ENCODE measurements around the gene ESF1.

The ESF1 gene

GRCh38 chr20:13701486-13701885 lies 83.2 kb downstream of the ESF1 start:
- H3K9me3 ChIP-seq (ENCODE audit: control insufficient read depth, low read length): no peaks in the 10 kb centered on the region
- no peak for DNase-seq

GRCh38 chr20:13700761-13701160 lies 84.0 kb downstream of the ESF1 start:
- H3K27me3 ChIP-seq (ENCODE audit: control insufficient read depth in 1 of 2, insufficient read depth in 1 of 2, low read length in 2 of 2): peaks cover 0 to 4% of the 10 kb centered on the region in 2 experiments
- H2BK120ac ChIP-seq (ENCODE audit: low read depth, low read length): no peak overlapping the region
- H3K4me3 ChIP-seq (ENCODE audit: insufficient read depth in 1 of 2, low read depth in 1 of 2, low read length in 2 of 2): no peak overlapping the region
- H3K27ac ChIP-seq (ENCODE audit: low read length, poor library complexity, severe bottlenecking): no peak overlapping the region
- H2BK5ac ChIP-seq (ENCODE audit: low read depth, low read length, poor library complexity, severe bottlenecking): no peak overlapping the region
- no peak overlapping the region for H3K14ac ChIP-seq (ENCODE audit: low read length in 2 of 2)
- no peak overlapping the region for H2BK15ac ChIP-seq (ENCODE audit: low read depth, poor library complexity, severe bottlenecking)
- no peak overlapping the region for H4K91ac ChIP-seq (ENCODE audit: low read length)
- no peak overlapping the region for H3K9ac ChIP-seq (ENCODE audit: low read length)
- no peaks in the 10 kb centered on the region for H3K36me3 ChIP-seq (ENCODE audit: control insufficient read depth in 1 of 2, insufficient read depth in 2 of 2, low read depth in 1 of 2, low read length in 2 of 2)
- H3K4ac ChIP-seq (ENCODE audit: low read depth in 1 of 2, low read length in 2 of 2): no peak overlapping the region
- H2BK12ac ChIP-seq (ENCODE audit: low read length in 2 of 2): no peak overlapping the region
- no peaks in the 10 kb centered on the region for H3K4me1 ChIP-seq (ENCODE audit: control insufficient read depth, insufficient read depth, low read depth, low read length)
- no peak overlapping the region for H2AK5ac ChIP-seq (ENCODE audit: low read length, severe bottlenecking)
- H3K79me1 ChIP-seq (replicated peaks; ENCODE audit: low read length, poor library complexity, severe bottlenecking): no peaks in the 10 kb centered on the region
- no peak overlapping the region for H3K18ac ChIP-seq (ENCODE audit: low read depth in 1 of 2, low read length in 2 of 2)
- H3K23ac ChIP-seq (ENCODE audit: low read length in 2 of 2): no peak overlapping the region
- H3K4me2 ChIP-seq (ENCODE audit: low read length, poor library complexity, severe bottlenecking): no peak overlapping the region
- H2AFZ ChIP-seq (ENCODE audit: low read depth, low read length): no peak overlapping the region
- H4K8ac ChIP-seq (ENCODE audit: low read length): no peak overlapping the region
- DNase-seq: no peak
- no peaks in the 10 kb centered on the region for H3K9me3 ChIP-seq (ENCODE audit: control insufficient read depth, low read length)

More at GRCh38 chr20:13701486-13701885, 83.2 kb downstream of the ESF1 start:
- no peak overlapping the region for H3K4ac ChIP-seq (ENCODE audit: low read depth in 1 of 2, low read length in 2 of 2)
- no peak overlapping the region for H2AFZ ChIP-seq (ENCODE audit: low read depth, low read length)
- no peak overlapping the region for H2BK120ac ChIP-seq (ENCODE audit: low read depth, low read length)
- no peak overlapping the region for H2BK5ac ChIP-seq (ENCODE audit: low read depth, low read length, poor library complexity, severe bottlenecking)
- no peak overlapping the region for H3K23ac ChIP-seq (ENCODE audit: low read length in 2 of 2)
- H3K14ac ChIP-seq (ENCODE audit: low read length in 2 of 2): no peak overlapping the region
- no peak overlapping the region for H2BK15ac ChIP-seq (ENCODE audit: low read depth, poor library complexity, severe bottlenecking)
- H3K4me3 ChIP-seq (ENCODE audit: insufficient read depth in 1 of 2, low read depth in 1 of 2, low read length in 2 of 2): no peak overlapping the region
- H3K9ac ChIP-seq (ENCODE audit: low read length): no peak overlapping the region
- H3K27ac ChIP-seq (ENCODE audit: low read length, poor library complexity, severe bottlenecking): no peak overlapping the region
- H3K18ac ChIP-seq (ENCODE audit: low read depth in 1 of 2, low read length in 2 of 2): no peak overlapping the region
- peaks cover 0 to 4% of the 10 kb centered on the region in 2 experiments for H3K27me3 ChIP-seq (ENCODE audit: control insufficient read depth in 1 of 2, insufficient read depth in 1 of 2, low read length in 2 of 2)
- no peak overlapping the region for H3K4me2 ChIP-seq (ENCODE audit: low read length, poor library complexity, severe bottlenecking)
- no peaks in the 10 kb centered on the region for H3K79me1 ChIP-seq (replicated peaks; ENCODE audit: low read length, poor library complexity, severe bottlenecking)
- H3K4me1 ChIP-seq (ENCODE audit: control insufficient read depth, insufficient read depth, low read depth, low read length): no peaks in the 10 kb centered on the region
- no peaks in the 10 kb centered on the region for H3K36me3 ChIP-seq (ENCODE audit: control insufficient read depth in 1 of 2, insufficient read depth in 2 of 2, low read depth in 1 of 2, low read length in 2 of 2)
- no peak overlapping the region for H4K91ac ChIP-seq (ENCODE audit: low read length)
- H2BK12ac ChIP-seq (ENCODE audit: low read length in 2 of 2): no peak overlapping the region
- H2AK5ac ChIP-seq (ENCODE audit: low read length, severe bottlenecking): no peak overlapping the region
- H4K8ac ChIP-seq (ENCODE audit: low read length): no peak overlapping the region

- Histone ChIP-seq H2AFZ (ENCODE audit: low read depth, low read length) (no peak overlapping the region), H2BK12ac (ENCODE audit: low read length in 2 of 2) (no peak overlapping the region), H3K14ac (ENCODE audit: low read length in 2 of 2) (no peak overlapping the region), H2BK15ac (ENCODE audit: low read depth, poor library complexity, severe bottlenecking) (no peak overlapping the region), H3K79me1 (replicated peaks; ENCODE audit: low read length, poor library complexity, severe bottlenecking) (no peaks in the 10 kb centered on the region), H4K8ac (ENCODE audit: low read length) (no peak overlapping the region), H3K27ac (ENCODE audit: low read length, poor library complexity, severe bottlenecking) (no peak overlapping the region), H3K27me3 (ENCODE audit: control insufficient read depth in 1 of 2, insufficient read depth in 1 of 2, low read length in 2 of 2) (no peaks in the 10 kb centered on the region), H3K4me3 (ENCODE audit: insufficient read depth in 1 of 2, low read depth in 1 of 2, low read length in 2 of 2) (no peak overlapping the region), H3K4me1 (ENCODE audit: control insufficient read depth, insufficient read depth, low read depth, low read length) (no peaks in the 10 kb centered on the region), H3K9ac (ENCODE audit: low read length) (no peak overlapping the region), H3K23ac (ENCODE audit: low read length in 2 of 2) (no peak overlapping the region), H3K9me3 (ENCODE audit: control insufficient read depth, low read length) (no peaks in the 10 kb centered on the region), H3K36me3 (ENCODE audit: control insufficient read depth in 1 of 2, insufficient read depth in 2 of 2, low read depth in 1 of 2, low read length in 2 of 2) (no peaks in the 10 kb centered on the region), H2BK120ac (ENCODE audit: low read depth, low read length) (no peak overlapping the region), H3K4ac (ENCODE audit: low read depth in 1 of 2, low read length in 2 of 2) (no peak overlapping the region), H4K91ac (ENCODE audit: low read length) (no peak overlapping the region), H3K18ac (ENCODE audit: low read depth in 1 of 2, low read length in 2 of 2) (no peak overlapping the region), H2AK5ac (ENCODE audit: low read length, severe bottlenecking) (no peak overlapping the region), H3K4me2 (ENCODE audit: low read length, poor library complexity, severe bottlenecking) (no peak overlapping the region), H2BK5ac (ENCODE audit: low read depth, low read length, poor library complexity, severe bottlenecking) (no peak overlapping the region)
- DNase-seq: no peak
- WGBS: 87% methylated on average over 8 of the region's 8 CpGs
Observed at GRCh38 chr20:13694420-13695150, 90.1 kb downstream of the ESF1 start.

- Histone ChIP-seq H4K8ac (ENCODE audit: low read length) (no peak overlapping the region), H2BK5ac (ENCODE audit: low read depth, low read length, poor library complexity, severe bottlenecking) (no peak overlapping the region), H3K27ac (ENCODE audit: low read length, poor library complexity, severe bottlenecking) (no peak overlapping the region), H2BK120ac (ENCODE audit: low read depth, low read length) (no peak overlapping the region), H2BK15ac (ENCODE audit: low read depth, poor library complexity, severe bottlenecking) (no peak overlapping the region), H3K4me3 (ENCODE audit: insufficient read depth in 1 of 2, low read depth in 1 of 2, low read length in 2 of 2) (no peak overlapping the region), H3K4ac (ENCODE audit: low read depth in 1 of 2, low read length in 2 of 2) (no peak overlapping the region), H3K27me3 (ENCODE audit: control insufficient read depth in 1 of 2, insufficient read depth in 1 of 2, low read length in 2 of 2) (no peaks in the 10 kb centered on the region), H3K36me3 (ENCODE audit: control insufficient read depth in 1 of 2, insufficient read depth in 2 of 2, low read depth in 1 of 2, low read length in 2 of 2) (no peaks in the 10 kb centered on the region), H3K9ac (ENCODE audit: low read length) (no peak overlapping the region), H2AK5ac (ENCODE audit: low read length, severe bottlenecking) (no peak overlapping the region), H3K4me2 (ENCODE audit: low read length, poor library complexity, severe bottlenecking) (no peak overlapping the region), H3K4me1 (ENCODE audit: control insufficient read depth, insufficient read depth, low read depth, low read length) (no peaks in the 10 kb centered on the region), H2AFZ (ENCODE audit: low read depth, low read length) (no peak overlapping the region), H3K79me1 (replicated peaks; ENCODE audit: low read length, poor library complexity, severe bottlenecking) (no peaks in the 10 kb centered on the region), H2BK12ac (ENCODE audit: low read length in 2 of 2) (no peak overlapping the region), H3K18ac (ENCODE audit: low read depth in 1 of 2, low read length in 2 of 2) (no peak overlapping the region), H3K9me3 (ENCODE audit: control insufficient read depth, low read length) (no peaks in the 10 kb centered on the region), H4K91ac (ENCODE audit: low read length) (no peak overlapping the region), H3K14ac (ENCODE audit: low read length in 2 of 2) (no peak overlapping the region), H3K23ac (ENCODE audit: low read length in 2 of 2) (no peak overlapping the region)
- no peak for DNase-seq
- WGBS: 84% methylated on average over 11 of the region's 11 CpGs
Observed at GRCh38 chr20:13692802-13693736, 91.7 kb downstream of the ESF1 start.

Measured in mesenchymal stem cell (in vitro differentiated cells and primary cell).